OCI-LY1 (cell line): ENCODE data around the gene GLTP.

ENCODE experiments used
- EZH2 ChIP-seq: fragments of 200-600 bp; sonication (generic), shearing (Covaris generic); IDR thresholded peaks from 2 replicates; pipeline ENCODE4 v1.8.0; 2017; ENCODE audit warnings: borderline replicate concordance, mixed run types, mild to moderate bottlenecking, antibody characterized with exemption, low read length, moderate library complexity, mixed read lengths
- TF ChIP-seq, protein P1 (sequence below): fragments of 200-600 bp; sonication (generic), shearing (Covaris generic); IDR thresholded peaks from 2 replicates; pipeline ENCODE4 v1.5.1; 2017; ENCODE audit warnings: mild to moderate bottlenecking, antibody characterized with exemption, low read length, moderate library complexity, mixed read lengths

DNA sequence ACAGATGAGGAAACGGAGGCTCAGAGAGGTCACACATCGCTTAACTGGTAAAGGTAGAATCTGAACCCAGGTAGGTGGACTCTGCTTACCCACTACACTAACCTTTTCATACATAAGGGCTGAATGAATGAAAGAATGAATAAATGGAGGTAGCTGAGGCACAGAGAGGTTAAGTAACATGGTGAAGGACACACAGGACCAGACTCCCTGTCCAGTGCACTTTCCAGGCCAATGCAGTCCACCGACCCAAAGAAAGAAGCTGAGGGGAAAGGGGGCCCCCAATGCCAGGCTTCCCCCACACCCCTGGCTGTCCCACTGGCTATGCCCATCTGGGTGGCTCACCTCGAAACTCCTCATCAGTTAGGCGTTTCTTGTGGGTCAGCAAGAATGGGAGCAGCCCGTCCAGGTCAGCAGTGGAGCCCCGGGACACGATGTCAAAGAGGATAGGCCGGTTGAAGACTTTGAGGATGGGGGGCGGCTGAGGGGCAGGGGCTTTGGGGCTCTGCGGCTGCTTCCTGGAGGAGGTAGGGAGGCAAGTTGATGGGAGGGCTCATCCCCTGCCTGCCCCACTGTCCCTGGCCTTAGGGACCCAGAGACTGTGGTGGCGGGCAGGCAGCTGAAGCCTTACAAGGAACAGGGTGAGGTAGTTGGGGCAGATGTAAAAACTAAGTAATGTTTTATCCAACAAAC is 72.2 kb downstream of the GLTP start:
- TF ChIP-seq, protein P1, sequence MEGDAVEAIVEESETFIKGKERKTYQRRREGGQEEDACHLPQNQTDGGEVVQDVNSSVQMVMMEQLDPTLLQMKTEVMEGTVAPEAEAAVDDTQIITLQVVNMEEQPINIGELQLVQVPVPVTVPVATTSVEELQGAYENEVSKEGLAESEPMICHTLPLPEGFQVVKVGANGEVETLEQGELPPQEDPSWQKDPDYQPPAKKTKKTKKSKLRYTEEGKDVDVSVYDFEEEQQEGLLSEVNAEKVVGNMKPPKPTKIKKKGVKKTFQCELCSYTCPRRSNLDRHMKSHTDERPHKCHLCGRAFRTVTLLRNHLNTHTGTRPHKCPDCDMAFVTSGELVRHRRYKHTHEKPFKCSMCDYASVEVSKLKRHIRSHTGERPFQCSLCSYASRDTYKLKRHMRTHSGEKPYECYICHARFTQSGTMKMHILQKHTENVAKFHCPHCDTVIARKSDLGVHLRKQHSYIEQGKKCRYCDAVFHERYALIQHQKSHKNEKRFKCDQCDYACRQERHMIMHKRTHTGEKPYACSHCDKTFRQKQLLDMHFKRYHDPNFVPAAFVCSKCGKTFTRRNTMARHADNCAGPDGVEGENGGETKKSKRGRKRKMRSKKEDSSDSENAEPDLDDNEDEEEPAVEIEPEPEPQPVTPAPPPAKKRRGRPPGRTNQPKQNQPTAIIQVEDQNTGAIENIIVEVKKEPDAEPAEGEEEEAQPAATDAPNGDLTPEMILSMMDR: no peak
- TF ChIP-seq EZH2: no peak
